Transverse colon (tissue), 4 donors: ENCODE data around the gene TTC3. TPM values are rescaled to one million over a fixed set of nuclear protein-coding genes. Genes with fewer than 3 reads are reported as not detected.

Source experiments
- DNase-seq: peaks from one replicate; pipeline ENCODE4 v3.0.0-alpha.2; 2019
- H3K27ac ChIP-seq, 4 donors: fragments of 200-600 bp; sonication (generic); 2 replicates each; pipeline ENCODE4 v1.5.1; 2016 to 2018; ENCODE audit warnings: inconsistent platforms in 4 of 4
- H3K27me3 ChIP-seq: fragments of 200-600 bp; sonication (generic); 2 replicates; pipeline ENCODE4 v1.5.1; 2017; ENCODE audit warnings: inconsistent platforms
- H3K36me3 ChIP-seq, 4 donors: fragments of 200-600 bp; sonication (generic); 2 replicates each; pipeline ENCODE4 v1.5.1; 2017 to 2019; ENCODE audit warnings: inconsistent platforms in 4 of 4
- H3K4me1 ChIP-seq, 4 donors: fragments of 200-600 bp; sonication (generic); 2 replicates each; pipeline ENCODE4 v1.5.1; 2017 to 2020; ENCODE audit warnings: inconsistent platforms in 4 of 4
- H3K4me3 ChIP-seq, 4 donors: fragments of 200-600 bp; sonication (generic); 1 replicate in 1 of 4; 2 replicates in 3 of 4; pipeline versions ENCODE4 v1.5.1 to v1.6.1; 2017 to 2019; ENCODE audit warnings: inconsistent platforms in 4 of 4
- H3K9me3 ChIP-seq, 2 donors: fragments of 200-600 bp; sonication (generic); 2 replicates each; pipeline ENCODE4 v1.5.1; 2017 to 2019; ENCODE audit warnings: inconsistent platforms in 2 of 2
- CTCF ChIP-seq, 5 experiments: fragments of 200-600 bp in 3 of 5; fragments of 450-650 bp in 2 of 5; sonication (generic) in 3 of 5; IDR thresholded peaks; 1 replicate in 2 of 5; 2 replicates in 3 of 5; pipeline ENCODE4 v1.5.1; 2016 to 2017; ENCODE audit warnings: antibody characterized with exemption in 5 of 5, inconsistent platforms in 3 of 5, mild to moderate bottlenecking in 2 of 5, moderate library complexity in 1 of 5
- EP300 ChIP-seq: sonication (generic); formaldehyde crosslinking; IDR thresholded peaks from one replicate; pipeline ENCODE4 v1.6.1; 2017; ENCODE audit warnings: antibody characterized with exemption, low read depth
- POLR2A ChIP-seq: fragments of 450-650 bp; IDR thresholded peaks from one replicate; pipeline ENCODE4 v1.6.1; 2016; ENCODE audit warnings: antibody characterized with exemption, mild to moderate bottlenecking, moderate library complexity
- POLR2AphosphoS5 ChIP-seq, 3 donors: sonication (generic); formaldehyde crosslinking; IDR thresholded peaks; one replicate each; pipeline ENCODE4 v1.6.1; 2016; ENCODE audit warnings: antibody characterized with exemption in 3 of 3
- WGBS, 2 donors: methylation state at CpG; one replicate each; pipeline ENCODE4 v1.1.5; 2018; ENCODE audit warnings: low coverage in 1 of 2; 5-methylcytosine and 5-hydroxymethylcytosine counted together
- in situ Hi-C, 4 donors: fragments of 200-750 bp; cut with MboI; loops; one replicate each; pipeline versions ENCODE4 v1.15.0 to v1.15.1; 2017; ENCODE audit warnings: low sequenced_read_pairs in 3 of 4, low pct_ligation_motif_present in 1 of 4, low pct_unique_long_range_greater_than_20kb in 1 of 4
- intact Hi-C: fragments of 100-400 bp; cut with DNase I; formaldehyde crosslinking; loops from one replicate; pipeline ENCODE4 v1.15.1; 2023; ENCODE audit warnings: low total_unique reads
- total RNA-seq, 4 donors: library from RNA; depleted of rRNA; stranded (reverse); fragments of >200 nt; gene quantifications; one replicate each; pipeline ENCODE4 v1.1.0, GENCODE V29; 2016

Gene TTC3
- total RNA-seq, 4 donors from 2014 or later = 84.0 to 247 (median 146) TPM

GRCh38 chr21:37039411-37040075 is 33.5 kb upstream of the TTC3 start:
- WGBS, 2 donors = 43 to 76% methylated on average over 1 to 9 of the region's 9 CpGs
- in situ Hi-C loops = no loop called here
- Histone ChIP-seq H3K4me3 (no peak overlapping the region), H3K9me3 (no peaks in the 10 kb centered on the region), H3K36me3 (no peaks in the 10 kb centered on the region), H3K27me3 (no peaks in the 10 kb centered on the region), H3K27ac (no peak overlapping the region), H3K4me1 (no peaks in the 10 kb centered on the region)
- intact Hi-C loops = loop anchor here (5.0 kb wide), 1 partner anchor 113 kb away; no protein-coding TSS in a partner anchor
- TF ChIP-seq CTCF (IDR thresholded peaks at IDR 0.05) (no peak), POLR2AphosphoS5 (IDR thresholded peaks at IDR 0.05) (no peak), EP300 (no peak), POLR2A (no peak)
- no peak for DNase-seq

DNA sequence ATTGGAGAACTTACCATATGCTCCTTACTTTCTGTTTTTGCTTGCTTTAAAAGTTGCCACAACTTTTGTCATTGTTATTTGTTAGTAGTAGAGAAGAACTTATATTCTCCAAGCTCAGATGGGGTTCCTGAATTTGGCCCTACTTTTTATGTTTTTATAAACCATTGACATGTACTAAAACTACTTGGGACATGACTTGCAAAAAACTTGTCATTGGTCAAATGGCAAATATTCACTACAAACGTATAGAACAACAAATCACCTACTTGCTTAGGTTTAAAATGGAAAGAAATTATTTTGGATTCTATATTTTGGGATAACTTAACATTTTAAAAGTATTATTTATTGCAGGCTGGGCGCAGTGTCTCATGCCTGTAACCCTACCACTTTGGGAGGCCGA is 32.8 kb upstream of the TTC3 start:
- Histone ChIP-seq H3K36me3 (no peaks in the 10 kb centered on the region), H3K9me3 (no peaks in the 10 kb centered on the region), H3K27ac (no peak overlapping the region), H3K4me3 (no peak overlapping the region), H3K27me3 (no peaks in the 10 kb centered on the region), H3K4me1 (no peaks in the 10 kb centered on the region)
- intact Hi-C loops (no loop called here), in situ Hi-C loops (no loop called here)
- TF ChIP-seq CTCF (IDR thresholded peaks at IDR 0.05) (no peak), EP300 (no peak), POLR2AphosphoS5 (IDR thresholded peaks at IDR 0.05) (no peak), POLR2A (no peak)
- DNase-seq = no peak
- 83 to 92% methylated on average over 3 of the region's 3 CpGs for WGBS, 2 donors

DNA sequence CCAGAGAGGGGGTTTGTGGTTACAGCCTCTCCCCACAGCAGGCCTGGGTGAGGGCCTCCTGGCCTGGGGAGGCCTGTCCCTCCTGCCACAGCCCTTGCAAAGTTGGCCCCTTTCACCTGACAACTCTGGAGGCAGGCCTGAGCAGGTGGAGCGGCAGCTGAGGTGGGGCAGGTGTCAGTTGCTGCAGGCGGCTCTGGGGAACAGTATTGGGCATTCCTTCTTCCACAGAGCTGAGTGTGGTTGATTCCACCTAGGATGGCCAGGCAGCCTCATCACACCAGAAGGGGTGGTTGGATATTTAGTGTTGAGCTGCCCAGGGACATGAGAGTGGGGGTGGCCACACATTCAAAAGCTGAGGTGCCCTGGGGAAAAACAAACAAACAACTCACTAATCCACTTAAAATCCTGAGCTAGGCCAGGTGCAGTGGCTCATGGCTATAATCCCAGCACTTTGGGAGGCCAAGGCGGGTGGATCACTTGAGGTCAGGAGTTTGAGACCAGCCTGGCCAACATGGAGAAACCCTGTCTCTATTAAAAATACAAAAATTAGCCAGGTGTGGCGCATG is 31.3 kb upstream of the TTC3 start:
- 86 to 90% methylated on average over 1 to 4 of the region's 4 CpGs for WGBS, 2 donors
- intact Hi-C loops = no loop called here

GRCh38 chr21:37043818-37044217 is 29.2 kb upstream of the TTC3 start:
- no peak for DNase-seq
- Histone ChIP-seq H3K9me3 (no peaks in the 10 kb centered on the region), H3K4me1 (peaks cover 0 to 13% (median 7%) of the 10 kb centered on the region in 4 donors), H3K27me3 (no peaks in the 10 kb centered on the region), H3K27ac (no peak overlapping the region), H3K36me3 (no peaks in the 10 kb centered on the region), H3K4me3 (no peak overlapping the region)
- in situ Hi-C loops (no loop called here), intact Hi-C loops (no loop called here)
- TF ChIP-seq POLR2AphosphoS5 (IDR thresholded peaks at IDR 0.05) (no peak), EP300 (no peak), CTCF (IDR thresholded peaks at IDR 0.05) (no peak), POLR2A (no peak)
- WGBS, 2 donors = 89 to 100% methylated on average over 4 to 6 of the region's 6 CpGs

More for the DNA sequence above, 31.3 kb upstream of the TTC3 start:
- TF ChIP-seq EP300 = no peak
- no peak for TF ChIP-seq CTCF (IDR thresholded peaks at IDR 0.05)
- no peak for TF ChIP-seq POLR2A
- no peak for TF ChIP-seq POLR2AphosphoS5 (IDR thresholded peaks at IDR 0.05)
- H3K4me3 ChIP-seq = no peak overlapping the region
- no peaks in the 10 kb centered on the region for H3K36me3 ChIP-seq
- H3K4me1 ChIP-seq = peaks cover 0 to 6% (median 2%) of the 10 kb centered on the region in 4 donors
- no peaks in the 10 kb centered on the region for H3K27me3 ChIP-seq
- no peaks in the 10 kb centered on the region for H3K9me3 ChIP-seq
- in situ Hi-C loops = no loop called here
- no peak for DNase-seq
- H3K27ac ChIP-seq = no peak overlapping the region
